H9 (cell line): ENCODE results near the gene RNF17. TPM values are rescaled to one million over a fixed set of nuclear protein-coding genes. Genes with fewer than 3 reads are reported as not detected.

Experiments used
- DNase-seq: peaks from one replicate; pipeline ENCODE4 v3.0.0-alpha.2; 2017
- H2AFZ ChIP-seq: one replicate; pipeline ENCODE4 v1.6.1; 2013; ENCODE audit warnings: mild to moderate bottlenecking, low read length, control low read depth, moderate library complexity
- H2AK5ac ChIP-seq: 2 replicates; pipeline ENCODE4 v1.6.1; 2013; ENCODE audit warnings: low read length, control low read depth, mixed read lengths; ENCODE audit not compliant: insufficient read length
- H2BK120ac ChIP-seq: one replicate; pipeline ENCODE4 v1.6.1; 2013; ENCODE audit warnings: low read depth, mild to moderate bottlenecking, low read length, control low read depth, inconsistent platforms; ENCODE audit not compliant: poor library complexity, severe bottlenecking
- H2BK12ac ChIP-seq: 2 replicates; pipeline ENCODE4 v1.6.1; 2013; ENCODE audit warnings: low read length, control low read depth, mixed read lengths, low read depth; ENCODE audit not compliant: insufficient read length
- H2BK15ac ChIP-seq: 2 replicates; pipeline ENCODE4 v1.6.1; 2013; ENCODE audit warnings: low read depth, low read length, control low read depth
- H2BK20ac ChIP-seq: one replicate; pipeline ENCODE4 v1.6.1; 2013; ENCODE audit warnings: low read depth, mild to moderate bottlenecking, low read length, control low read depth, inconsistent platforms; ENCODE audit not compliant: poor library complexity, severe bottlenecking
- H2BK5ac ChIP-seq: 2 replicates; pipeline ENCODE4 v1.6.1; 2013; ENCODE audit warnings: low read length, control low read depth, mixed read lengths; ENCODE audit not compliant: insufficient read length
- H3K14ac ChIP-seq: 2 replicates; pipeline ENCODE4 v1.6.1; 2013; ENCODE audit warnings: low read length, control low read depth; ENCODE audit not compliant: insufficient read depth
- H3K18ac ChIP-seq: 2 replicates; pipeline ENCODE4 v1.6.1; 2013; ENCODE audit warnings: low read depth, mild to moderate bottlenecking, mixed read lengths, low read length, control low read depth; ENCODE audit not compliant: insufficient read length
- H3K23ac ChIP-seq: 2 replicates; pipeline ENCODE4 v1.6.1; 2013; ENCODE audit warnings: low read length, control low read depth, mixed read lengths, low read depth; ENCODE audit not compliant: insufficient read length
- H3K23me2 ChIP-seq: 2 replicates; pipeline ENCODE4 v1.6.1; 2013; ENCODE audit warnings: low read depth, mild to moderate bottlenecking, mixed read lengths, low read length, control low read depth; ENCODE audit not compliant: insufficient read length, poor library complexity, severe bottlenecking
- H3K27ac ChIP-seq: 2 replicates; pipeline ENCODE4 v1.5.1; 2013; ENCODE audit warnings: low read length, control low read depth, mixed read lengths, low read depth; ENCODE audit not compliant: insufficient read length
- H3K27me3 ChIP-seq: 2 replicates; pipeline ENCODE4 v1.6.1; 2013; ENCODE audit warnings: low read length, control low read depth, inconsistent platforms; ENCODE audit not compliant: insufficient read depth
- H3K4ac ChIP-seq: 2 replicates; pipeline ENCODE4 v1.6.1; 2013; ENCODE audit warnings: low read depth, mild to moderate bottlenecking, control low read depth, inconsistent platforms, low read length, moderate library complexity
- H3K4me1 ChIP-seq: 2 replicates; pipeline ENCODE4 v1.6.1; 2013; ENCODE audit warnings: low read length, control low read depth, inconsistent platforms; ENCODE audit not compliant: insufficient read depth
- H3K4me2 ChIP-seq: 2 replicates; pipeline ENCODE4 v1.6.1; 2013; ENCODE audit warnings: low read length, control low read depth, mixed read lengths; ENCODE audit not compliant: insufficient read length, insufficient read depth
- H3K56ac ChIP-seq: 2 replicates; pipeline ENCODE4 v1.6.1; 2013; ENCODE audit warnings: low read depth, mild to moderate bottlenecking, mixed read lengths, low read length, control low read depth; ENCODE audit not compliant: insufficient read length
- H3K79me1 ChIP-seq: 2 replicates; pipeline ENCODE4 v1.6.1; 2013; ENCODE audit warnings: low read depth, mild to moderate bottlenecking, moderate library complexity, low read length, control low read depth, inconsistent platforms; ENCODE audit not compliant: insufficient read depth, poor library complexity, severe bottlenecking
- H3K79me2 ChIP-seq: 2 replicates; pipeline ENCODE4 v1.6.1; 2013; ENCODE audit warnings: low read length, control low read depth, inconsistent platforms; ENCODE audit not compliant: insufficient read depth
- H3K9ac ChIP-seq: 2 replicates; pipeline ENCODE4 v1.6.1; 2013; ENCODE audit warnings: low read length, control low read depth, mixed read lengths; ENCODE audit not compliant: insufficient read length; ENCODE audit errors: extremely low read depth
- H3K9me3 ChIP-seq: one replicate; pipeline ENCODE4 v1.6.1; 2013; ENCODE audit warnings: low read depth, low read length, inconsistent platforms; ENCODE audit not compliant: control insufficient read depth
- H3T11ph ChIP-seq: one replicate; pipeline ENCODE4 v1.6.1; 2013; ENCODE audit warnings: mild to moderate bottlenecking, low read length, control low read depth, inconsistent platforms
- H4K20me1 ChIP-seq: one replicate; pipeline ENCODE4 v1.6.1; 2013; ENCODE audit not compliant: control insufficient read depth, insufficient read length, insufficient read depth
- H4K5ac ChIP-seq: 2 replicates; pipeline ENCODE4 v1.6.1; 2013; ENCODE audit warnings: low read depth, mild to moderate bottlenecking, mixed read lengths, low read length, control low read depth; ENCODE audit not compliant: insufficient read length
- H4K8ac ChIP-seq: replicated peaks from 2 replicates; pipeline ENCODE4 v1.6.1; 2013; ENCODE audit warnings: low read length, control low read depth, mixed read lengths, low read depth; ENCODE audit not compliant: insufficient read length
- H4K91ac ChIP-seq: 2 replicates; pipeline ENCODE4 v1.6.1; 2013; ENCODE audit warnings: low read depth, mild to moderate bottlenecking, moderate library complexity, mixed read lengths, low read length, control low read depth; ENCODE audit not compliant: insufficient read length
- H3K27ac Mint-ChIP-seq, 3 experiments: 2 replicates in 2 of 3; 3 replicates in 1 of 3; pipeline ENCODE4 v1.8.0; 2020 to 2021; ENCODE audit warnings: mixed read lengths in 3 of 3, mild to moderate bottlenecking in 1 of 3, moderate library complexity in 1 of 3
- H3K27me3 Mint-ChIP-seq: 2 replicates; pipeline ENCODE4 v1.8.0; 2021; ENCODE audit warnings: low read depth, mild to moderate bottlenecking, moderate library complexity, mixed read lengths
- H3K36me3 Mint-ChIP-seq, 3 experiments: 2 replicates in 2 of 3; 3 replicates in 1 of 3; pipeline ENCODE4 v1.8.0; 2020 to 2021; ENCODE audit warnings: low read depth in 3 of 3, mixed read lengths in 3 of 3; ENCODE audit not compliant: insufficient read depth in 1 of 3
- H3K4me1 Mint-ChIP-seq, 2 experiments: 2 replicates each; pipeline ENCODE4 v1.8.0; 2020; ENCODE audit warnings: mixed read lengths in 2 of 2
- H3K4me3 Mint-ChIP-seq, 2 experiments: 2 replicates in 1 of 2; 3 replicates in 1 of 2; pipeline ENCODE4 v1.8.0; 2020 to 2021; ENCODE audit warnings: mild to moderate bottlenecking in 2 of 2, mixed read lengths in 2 of 2, moderate library complexity in 1 of 2
- H3K9me3 Mint-ChIP-seq, 2 experiments: 2 replicates in 1 of 2; 3 replicates in 1 of 2; pipeline ENCODE4 v1.8.0; 2020; ENCODE audit warnings: mild to moderate bottlenecking in 2 of 2, mixed read lengths in 2 of 2, moderate library complexity in 1 of 2
- CTCF ChIP-seq: fragments of 200-600 bp; sonication (generic); conservative IDR thresholded peaks from 3 replicates; pipeline ENCODE4 v1.8.0; 2021; ENCODE audit warnings: antibody characterized with exemption, mild to moderate bottlenecking
- WGBS: extraction: QIAGEN DNeasy Blood & Tissue Kit; methylation state at CpG from one replicate; pipeline ENCODE4 v1.1.7; 2013; ENCODE audit warnings: missing lambda C conversion rate, low lambda C conversion rate, mixed read lengths; ENCODE audit not compliant: insufficient read length; ENCODE audit errors: extremely low coverage; 5-methylcytosine and 5-hydroxymethylcytosine counted together
- total RNA-seq: library from RNA; stranded (reverse); gene quantifications from 2 replicates; pipeline ENCODE4 v1.2.1, GENCODE V29; 2021

RNF17 gene
- total RNA-seq, 1 experiment from 2014 or later: not detected

GRCh38 chr13:24877531-24877930 lies 113.6 kb downstream of the RNF17 start:
- Histone ChIP-seq H3K23ac (no peak overlapping the region), H4K5ac (no peak overlapping the region), H3K4me2 (no peak overlapping the region), H3K9me3 (no peaks in the 10 kb centered on the region), H3K4me1 (no peaks in the 10 kb centered on the region; the same call in 1 of the 2 replicates), H3K56ac (no peak overlapping the region), H2BK5ac (no peak overlapping the region), H2BK12ac (no peak overlapping the region), H3K9ac (no peak overlapping the region), H3K18ac (no peak overlapping the region), H3K4ac (no peak overlapping the region), H3K23me2 (no peaks in the 10 kb centered on the region), H3K79me2 (no peaks in the 10 kb centered on the region; the same call in 1 of the 2 replicates), H2BK20ac (no peak overlapping the region), H4K91ac (no peak overlapping the region), H2BK15ac (no peak overlapping the region), H3K79me1 (no peaks in the 10 kb centered on the region), H3K27me3 (no peaks in the 10 kb centered on the region), H2AFZ (no peak overlapping the region), H2BK120ac (no peak overlapping the region), H4K8ac (no peak overlapping the region), H4K20me1 (no peaks in the 10 kb centered on the region), H2AK5ac (no peak overlapping the region), H3K14ac (no peak overlapping the region), H3T11ph (no peak overlapping the region), H3K27ac (no peak overlapping the region)
- Mint-ChIP-seq H3K27ac (no peak overlapping the region), H3K4me3 (no peak overlapping the region), H3K36me3 (no peaks in the 10 kb centered on the region; a peak in 1 of 7 replicates), H3K4me1 (peaks cover 12 to 13% of the 10 kb centered on the region in 2 experiments), H3K9me3 (no peaks in the 10 kb centered on the region), H3K27me3 (no peaks in the 10 kb centered on the region; the same call in 1 of the 2 replicates)
- TF ChIP-seq CTCF: no peak
- no peak for DNase-seq
- no CpG with 5 or more reads among the region's 1 CpG for WGBS
